HG02759 (cell line): ENCODE measurements around the gene SDCBP2.
"Not testable (repeated sequence)": the region's sequence is repeated elsewhere in the genome, so short reads cannot be mapped to it uniquely, and the experiment has no call there.

Experiments
- ATAC-seq: cut with Tn5 transposase; IDR thresholded peaks from one replicate; pipeline ENCODE4 v1.9.1; 2021; ENCODE audit warnings: mild to moderate bottlenecking, moderate library complexity; ENCODE audit not compliant: unreplicated experiment

SDCBP2 gene

GRCh38 chr20:1360094-1360846 lies 31.3 kb upstream of the SDCBP2 start:
- no peak for ATAC-seq

DNA sequence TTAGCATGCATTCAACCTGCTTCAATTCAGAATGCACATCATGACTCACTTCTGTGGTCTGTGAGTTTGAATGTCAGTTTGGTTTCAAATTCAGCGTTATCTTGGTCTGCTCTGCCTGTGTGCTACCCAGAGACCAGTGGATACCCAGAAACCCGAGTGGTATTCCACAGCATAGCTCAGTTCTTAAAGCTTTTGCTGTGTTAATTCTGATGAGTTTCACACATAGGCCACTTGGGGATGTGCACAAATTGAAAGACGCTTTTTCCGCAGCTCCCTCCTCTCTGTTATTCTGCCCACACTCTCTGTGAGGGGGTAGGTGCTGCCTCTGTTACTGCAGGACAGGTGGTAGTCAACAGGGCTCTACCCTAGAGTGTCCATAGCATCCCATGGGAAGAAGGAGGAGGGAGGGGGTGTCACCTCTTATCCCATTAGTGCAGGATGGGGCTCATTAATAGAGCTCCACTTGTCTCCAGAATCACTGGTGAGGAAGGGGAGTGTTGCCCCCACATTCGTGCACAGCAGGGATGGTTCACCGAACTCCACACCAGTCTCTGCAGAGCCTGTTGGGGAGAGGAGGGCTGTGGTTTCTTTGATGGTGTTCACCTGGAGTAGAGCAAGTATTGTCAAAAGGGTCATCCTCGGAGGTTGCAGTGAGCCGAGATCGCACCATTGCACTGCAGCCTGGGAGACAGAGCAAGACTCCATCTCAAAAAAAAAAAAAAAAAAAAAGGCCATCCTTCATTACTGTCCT lies 29.2 kb upstream of the SDCBP2 start:
- ATAC-seq: no peak

GRCh38 chr20:1353956-1354355 lies 25.0 kb upstream of the SDCBP2 start:
- ATAC-seq: no peak

DNA sequence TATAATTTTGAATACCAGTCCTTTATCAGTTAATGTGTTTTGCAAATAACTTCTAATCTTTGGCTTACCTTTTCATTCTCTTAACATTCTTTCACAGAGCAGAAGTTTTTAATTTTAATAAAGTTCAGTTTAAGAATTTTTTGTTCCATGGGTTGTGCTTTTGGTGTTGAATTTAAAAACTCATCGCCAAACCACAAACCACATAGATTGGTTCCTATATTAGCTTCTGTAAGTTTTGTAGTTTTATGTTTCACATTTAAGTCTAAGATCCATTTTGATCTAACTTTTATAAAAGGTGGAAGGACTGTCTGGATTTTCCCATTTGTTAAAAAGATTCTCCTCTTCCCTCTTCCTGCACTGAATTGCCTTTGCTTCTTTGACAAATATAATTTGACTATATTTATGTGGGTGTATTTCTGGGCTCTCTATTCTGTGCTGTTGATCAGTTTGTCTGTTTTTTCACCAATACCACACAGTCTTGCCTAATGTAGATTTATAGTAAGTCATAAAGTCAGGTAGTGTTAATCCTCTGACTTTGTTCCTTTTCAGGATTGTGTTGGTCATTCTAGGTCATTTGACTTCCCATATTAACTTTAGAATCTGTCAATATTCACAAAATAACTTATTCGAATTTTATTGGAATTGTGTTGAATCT lies 17.5 kb upstream of the SDCBP2 start:
- ATAC-seq: no peak

DNA sequence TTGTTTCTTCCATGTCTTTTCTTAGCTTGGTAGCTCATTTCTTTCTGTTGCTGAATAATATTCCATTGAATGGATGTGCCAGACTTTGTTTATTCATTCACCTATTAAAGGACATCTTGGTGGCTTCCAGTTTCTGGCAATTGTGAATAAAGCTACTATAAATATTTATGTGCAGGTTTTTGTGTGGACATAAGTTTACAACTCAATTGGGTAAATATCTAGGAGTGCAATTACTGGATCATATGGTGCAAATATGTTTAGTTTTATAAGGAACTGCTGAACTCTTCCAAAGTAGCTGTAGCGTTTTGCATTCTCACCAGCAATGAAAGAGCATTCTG lies 16.8 kb upstream of the SDCBP2 start:
- ATAC-seq: no peak

DNA sequence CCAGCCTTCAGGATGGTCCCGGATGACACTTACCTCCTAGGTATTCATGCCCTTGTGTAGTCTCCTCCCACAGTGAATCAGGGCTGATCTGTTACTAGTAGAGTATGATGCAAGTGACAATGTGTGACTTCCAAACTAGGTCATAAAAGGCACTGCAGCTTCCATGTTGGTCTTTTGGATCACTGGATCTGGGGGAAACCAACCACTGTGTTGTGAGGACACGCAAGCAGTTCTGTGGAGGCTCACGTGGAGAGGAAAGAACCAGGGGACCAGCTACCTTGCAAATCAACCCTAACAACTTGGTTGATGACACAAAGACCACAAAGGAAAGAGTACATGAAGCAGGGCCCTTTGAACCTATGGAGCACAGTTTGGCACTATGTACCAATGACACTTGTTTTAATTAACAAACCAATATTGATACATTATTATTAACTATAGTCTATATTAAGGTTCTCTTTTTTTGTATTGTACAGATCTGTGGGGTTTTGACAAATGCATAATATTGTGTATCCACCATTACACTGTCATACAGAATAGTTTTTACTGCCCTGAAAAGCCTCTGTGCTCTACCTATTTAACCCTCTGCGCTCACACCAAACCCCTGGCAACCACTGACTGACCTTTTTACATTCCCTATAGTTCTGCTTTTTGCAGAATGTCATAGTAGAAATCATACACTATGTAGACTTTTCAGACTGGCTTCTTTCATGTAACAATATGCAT lies 16.3 kb upstream of the SDCBP2 start:
- no peak for ATAC-seq

DNA sequence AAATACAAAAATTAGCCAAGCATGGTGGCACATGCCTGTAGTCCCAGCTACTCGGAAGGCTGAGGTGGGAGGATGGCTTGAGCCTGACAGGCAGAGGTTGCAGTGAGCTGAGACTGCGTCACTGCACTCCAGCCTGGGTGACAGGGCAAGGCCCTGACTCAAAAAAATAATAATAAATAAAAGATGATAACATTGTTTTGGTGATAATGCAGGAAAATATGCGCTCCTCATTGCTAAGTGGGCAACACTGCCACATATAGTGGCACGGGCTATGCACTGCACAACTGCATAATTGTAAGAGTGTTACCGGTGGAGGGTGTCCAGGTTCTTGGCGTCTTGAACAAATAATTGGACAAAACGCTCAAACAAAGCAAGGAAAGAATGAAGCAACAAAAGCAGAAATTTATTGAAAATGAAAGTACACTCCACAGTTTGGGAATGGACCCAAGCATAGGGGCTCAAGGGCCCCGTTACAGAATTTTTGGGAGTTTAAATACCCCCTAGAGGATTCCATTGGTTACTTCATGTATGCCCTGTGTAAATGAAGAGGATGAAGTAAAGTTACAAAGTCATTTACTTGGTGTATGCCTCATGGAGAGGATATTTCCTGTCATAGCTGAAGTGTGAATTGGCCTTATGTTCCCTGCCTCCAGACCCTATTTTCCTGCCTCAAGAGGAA lies 14.6 kb upstream of the SDCBP2 start:
- not testable (repeated sequence) for ATAC-seq

- no peak for ATAC-seq
These were observed 12.8 kb upstream of the SDCBP2 start for GRCh38 chr20:1341561-1342265.

GRCh38 chr20:1338801-1339200 lies 9.9 kb upstream of the SDCBP2 start:
- ATAC-seq: no peak

DNA sequence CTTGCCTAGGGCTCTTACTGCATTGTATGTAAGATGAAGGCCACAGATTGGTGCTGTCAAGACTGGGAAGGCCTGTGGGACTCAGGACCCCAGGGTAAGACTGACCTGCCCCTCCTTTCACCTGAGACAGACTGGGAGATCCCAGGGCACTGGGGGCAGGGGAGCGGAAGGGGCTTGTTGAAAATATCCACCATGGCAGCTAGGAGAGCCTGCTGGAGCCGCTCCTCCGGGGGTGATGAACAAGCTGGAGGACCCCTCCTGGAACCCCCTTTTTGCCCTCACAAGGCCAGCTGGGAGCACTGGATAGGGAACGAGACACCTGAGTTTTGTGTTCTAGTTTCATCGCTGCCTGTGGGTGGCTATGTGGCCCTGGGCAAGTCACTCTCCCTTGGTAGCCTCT lies 9.2 kb upstream of the SDCBP2 start:
- no peak for ATAC-seq

- ATAC-seq: no peak
These were observed 8.5 kb upstream of the SDCBP2 start for GRCh38 chr20:1337441-1337840.

- ATAC-seq: no peak
These were observed 7.9 kb upstream of the SDCBP2 start for GRCh38 chr20:1336699-1337367.

DNA sequence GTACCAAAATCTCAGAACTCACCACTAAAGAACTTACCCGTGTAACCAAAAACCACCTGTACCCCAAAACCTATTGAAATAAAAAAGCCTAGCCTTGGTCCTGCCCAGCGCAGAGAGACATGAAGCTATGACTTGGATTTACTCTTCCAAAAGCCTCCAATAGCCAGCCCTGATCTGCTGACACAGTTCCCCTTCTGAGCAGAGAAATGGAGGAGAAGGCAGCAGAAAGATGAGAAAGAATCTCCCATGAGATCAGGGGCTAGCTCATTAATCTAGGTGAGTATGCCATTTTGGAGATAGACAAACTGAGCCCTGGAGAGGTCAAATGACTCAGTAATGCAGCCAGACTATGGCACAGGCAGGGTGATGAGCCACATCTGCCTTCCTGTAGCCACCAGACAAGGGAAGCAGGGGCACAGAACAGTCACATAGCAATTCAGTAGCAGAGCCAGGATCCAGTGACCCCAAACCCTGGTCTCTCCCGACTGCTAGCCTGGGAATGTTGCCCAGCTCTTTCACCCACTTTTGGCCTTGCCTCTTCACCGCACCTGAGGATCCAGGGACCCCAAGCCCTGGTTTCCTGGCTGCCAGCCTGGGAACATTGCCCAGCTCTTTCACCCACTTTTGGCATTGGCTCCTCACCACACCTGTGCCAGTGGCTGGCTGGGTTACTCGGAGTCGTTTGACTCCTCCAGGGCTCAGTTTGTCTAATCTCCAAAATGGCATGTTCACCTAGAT lies 7.2 kb upstream of the SDCBP2 start:
- ATAC-seq: no peak

DNA sequence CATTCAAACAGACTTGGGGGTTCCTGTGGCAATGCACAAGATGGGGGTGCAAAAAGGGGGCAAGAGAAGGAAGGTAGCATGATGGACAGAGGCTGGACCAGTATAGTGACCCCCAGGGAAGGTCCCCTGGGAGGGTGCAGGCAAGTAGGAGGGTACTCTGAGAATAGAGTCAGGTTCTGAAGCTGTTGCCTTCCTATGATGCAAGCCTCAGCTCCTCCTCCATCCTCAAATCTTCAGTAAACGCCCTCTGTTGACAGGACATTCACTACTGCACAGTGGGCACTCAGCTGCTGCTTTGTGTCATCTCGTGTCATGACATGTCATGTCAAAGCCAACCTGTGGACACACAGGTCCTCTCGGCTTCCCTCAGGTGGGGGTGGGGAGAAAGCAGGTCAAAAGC lies 5.8 kb upstream of the SDCBP2 start:
- no peak for ATAC-seq

- no peak for ATAC-seq
These were observed 5.4 kb upstream of the SDCBP2 start for GRCh38 chr20:1334370-1334731.

GRCh38 chr20:1333462-1334369 lies 4.8 kb upstream of the SDCBP2 start:
- ATAC-seq: no peak

GRCh38 chr20:1332749-1333300 lies 3.9 kb upstream of the SDCBP2 start:
- no peak for ATAC-seq
